Stomach (tissue), 9 donors: ENCODE measurements around the gene MTCH1. TPM values are rescaled to one million over a fixed set of nuclear protein-coding genes. Genes with fewer than 3 reads are reported as not detected.

Experiments used
- DNase-seq, 2 donors: peaks; one replicate each; pipeline versions ENCODE4 v3.0.0 to v3.0.0-alpha.2; 2013 to 2019
- H3K27ac ChIP-seq, 5 donors: fragments of 200-600 bp in 4 of 5; sonication (generic) in 4 of 5; one replicate each; pipeline ENCODE4 v1.5.1; 2013 to 2019; ENCODE audit warnings: mild to moderate bottlenecking in 1 of 5, moderate library complexity in 1 of 5
- H3K27me3 ChIP-seq, 3 donors: fragments of 200-600 bp; sonication (generic); one replicate each; pipeline ENCODE4 v1.5.1; 2017 to 2019; ENCODE audit warnings: mixed run types in 1 of 3
- H3K36me3 ChIP-seq, 4 donors: fragments of 200-600 bp; sonication (generic); 1 replicate in 3 of 4; 2 replicates in 1 of 4; pipeline ENCODE4 v1.5.1; 2016 to 2019
- H3K4me1 ChIP-seq, 4 donors: fragments of 200-600 bp; sonication (generic); one replicate each; pipeline ENCODE4 v1.5.1; 2016 to 2019
- H3K4me3 ChIP-seq, 4 donors: fragments of 200-600 bp; sonication (generic) in 3 of 4; one replicate each; pipeline ENCODE4 v1.5.1; 2016 to 2019; ENCODE audit warnings: mild to moderate bottlenecking in 1 of 4
- H3K9me3 ChIP-seq, 4 donors: fragments of 200-600 bp; sonication (generic); one replicate each; pipeline ENCODE4 v1.5.1; 2016 to 2019
- EP300 ChIP-seq: sonication (generic); formaldehyde crosslinking; IDR thresholded peaks from one replicate; pipeline ENCODE4 v1.6.1; 2017; ENCODE audit warnings: antibody characterized with exemption
- POLR2A ChIP-seq, 4 donors: fragments of 450-650 bp; IDR thresholded peaks; one replicate each; pipeline ENCODE4 v1.6.1; 2016; ENCODE audit warnings: antibody characterized with exemption in 4 of 4, control low read depth in 2 of 4, mild to moderate bottlenecking in 1 of 4, moderate library complexity in 1 of 4
- POLR2AphosphoS5 ChIP-seq, 3 donors: sonication (generic); formaldehyde crosslinking; IDR thresholded peaks; one replicate each; pipeline ENCODE4 v1.6.1; 2016; ENCODE audit warnings: antibody characterized with exemption in 3 of 3
- WGBS, 5 donors: extraction: QIAGEN DNeasy Blood & Tissue Kit in 3 of 5; methylation state at CpG; one replicate each; pipeline versions ENCODE4 v1.1.5 to v1.1.7; 2013 to 2018; 5-methylcytosine and 5-hydroxymethylcytosine counted together
- intact Hi-C: fragments of 100-400 bp; cut with DNase I; formaldehyde crosslinking; loops from one replicate; pipeline ENCODE4 v1.15.1; 2023; ENCODE audit warnings: low total_unique reads
- polyA plus RNA-seq, 3 donors: library from polyadenylated mRNA; stranded (reverse); fragments of 200-250 nt; gene quantifications; one replicate each; pipeline ENCODE4 v1.2.3, GENCODE V29; 2013
- total RNA-seq, 5 donors: library from RNA; depleted of rRNA; stranded (reverse); fragments of >200 nt; gene quantifications; one replicate each; pipeline versions ENCODE4 v1.1.0 to v1.2.3, GENCODE V29; 2014 to 2016
- TF ChIP-seq, protein P1 (sequence below), 7 experiments: fragments of 450-650 bp in 4 of 7; fragments of 200-600 bp in 3 of 7; sonication (generic) in 3 of 7; IDR thresholded peaks; one replicate each; pipeline ENCODE4 v1.5.1; 2016 to 2019; ENCODE audit warnings: antibody characterized with exemption in 7 of 7, control low read depth in 2 of 7, mild to moderate bottlenecking in 1 of 7
- donor health status: healthy with polysubstance abuse.
- donor health status: Bipolar disorder and iron deficiency.
- donor health status: healthy.

Gene MTCH1
- total and polyA plus RNA-seq, 8 donors, result 110 to 202 (median 148) TPM

DNA sequence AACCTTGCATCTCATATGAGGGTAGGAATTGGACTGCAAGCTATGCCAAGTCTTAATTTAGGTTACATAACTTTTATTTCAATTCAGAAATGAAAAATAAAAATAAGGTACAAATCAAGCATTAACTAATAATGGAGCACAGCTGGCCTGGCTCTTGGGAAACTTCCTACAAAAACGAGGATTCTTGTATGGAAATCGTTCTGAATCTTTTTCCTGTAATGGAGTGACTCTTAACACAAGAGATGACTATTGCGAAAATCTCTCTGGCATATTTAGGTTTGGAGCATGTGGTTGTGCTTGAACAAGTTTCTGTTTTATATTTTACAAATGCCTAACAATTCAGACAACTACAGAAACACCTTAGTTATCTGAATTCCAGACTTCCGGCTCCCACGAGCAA lies 65.5 kb downstream of the MTCH1 start:
- TF ChIP-seq POLR2A (IDR thresholded peaks at IDR 0.05), result no peak
- no peak for TF ChIP-seq POLR2AphosphoS5 (IDR thresholded peaks at IDR 0.05)
- TF ChIP-seq, protein P1, sequence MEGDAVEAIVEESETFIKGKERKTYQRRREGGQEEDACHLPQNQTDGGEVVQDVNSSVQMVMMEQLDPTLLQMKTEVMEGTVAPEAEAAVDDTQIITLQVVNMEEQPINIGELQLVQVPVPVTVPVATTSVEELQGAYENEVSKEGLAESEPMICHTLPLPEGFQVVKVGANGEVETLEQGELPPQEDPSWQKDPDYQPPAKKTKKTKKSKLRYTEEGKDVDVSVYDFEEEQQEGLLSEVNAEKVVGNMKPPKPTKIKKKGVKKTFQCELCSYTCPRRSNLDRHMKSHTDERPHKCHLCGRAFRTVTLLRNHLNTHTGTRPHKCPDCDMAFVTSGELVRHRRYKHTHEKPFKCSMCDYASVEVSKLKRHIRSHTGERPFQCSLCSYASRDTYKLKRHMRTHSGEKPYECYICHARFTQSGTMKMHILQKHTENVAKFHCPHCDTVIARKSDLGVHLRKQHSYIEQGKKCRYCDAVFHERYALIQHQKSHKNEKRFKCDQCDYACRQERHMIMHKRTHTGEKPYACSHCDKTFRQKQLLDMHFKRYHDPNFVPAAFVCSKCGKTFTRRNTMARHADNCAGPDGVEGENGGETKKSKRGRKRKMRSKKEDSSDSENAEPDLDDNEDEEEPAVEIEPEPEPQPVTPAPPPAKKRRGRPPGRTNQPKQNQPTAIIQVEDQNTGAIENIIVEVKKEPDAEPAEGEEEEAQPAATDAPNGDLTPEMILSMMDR (IDR thresholded peaks at IDR 0.05), result no peak
- TF ChIP-seq EP300, result no peak
- no peaks in the 10 kb centered on the region for H3K9me3 ChIP-seq
- H3K27ac ChIP-seq, result peak overlapping the region in 4 of 5 donors; percentile 11 to 84 (median 54)
- no peak overlapping the region for H3K4me3 ChIP-seq
- peaks cover 41 to 100% (median 96%) of the 10 kb centered on the region in 4 donors for H3K36me3 ChIP-seq
- H3K27me3 ChIP-seq, result no peaks in the 10 kb centered on the region
- H3K4me1 ChIP-seq, result peaks cover 10 to 39% (median 20%) of the 10 kb centered on the region in 4 donors
- intact Hi-C loops, result no loop called here
- 77 to 91% (median 88%) methylated on average over 5 of the region's 5 CpGs for WGBS, 5 donors
- DNase-seq, result no peak

DNA sequence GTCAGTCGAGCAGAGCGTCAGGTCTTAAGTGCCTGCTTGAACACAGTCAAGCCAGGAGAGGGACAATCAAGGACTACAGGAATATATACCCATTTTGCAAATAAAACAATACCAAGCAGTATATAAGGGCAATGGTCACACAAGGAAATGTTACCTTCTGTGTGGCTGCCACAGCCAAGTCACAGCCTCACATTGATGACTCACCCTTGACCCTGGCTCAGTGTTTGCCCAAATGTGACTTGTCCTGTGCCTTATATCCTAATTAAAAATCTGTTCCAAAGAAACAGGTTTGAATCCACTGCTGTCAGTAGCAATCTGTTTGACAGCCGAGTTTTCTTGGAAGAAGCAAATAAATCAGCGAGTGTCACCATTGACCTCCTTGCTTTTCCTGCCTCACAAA lies 65.9 kb downstream of the MTCH1 start:
- Histone ChIP-seq H3K4me1 (peaks cover 10 to 39% (median 20%) of the 10 kb centered on the region in 4 donors), H3K36me3 (peaks cover 42 to 100% (median 96%) of the 10 kb centered on the region in 4 donors)

More for the DNA sequence above, 65.9 kb downstream of the MTCH1 start:
- Histone ChIP-seq H3K27ac (peak overlapping the region in 4 of 5 donors; percentile 11 to 84 (median 52)), H3K9me3 (no peaks in the 10 kb centered on the region), H3K27me3 (no peaks in the 10 kb centered on the region), H3K4me3 (no peak overlapping the region)
- WGBS, 5 donors, result 82 to 91% (median 88%) methylated on average over 4 of the region's 4 CpGs
- intact Hi-C loops, result no loop called here
- no peak for DNase-seq
- TF ChIP-seq EP300 (no peak), POLR2AphosphoS5 (IDR thresholded peaks at IDR 0.05) (peak in 1 of 3 donors; percentile 35)

Other genes with a start within 250 kb of the MTCH1 start
- 10 to 100 TPM in 2 of 5 donors, 1 to 10 TPM in 2, not detected in 1; 1.2 to 15.9 (median 6.7) TPM for gene CPNE5, start 146.8 kb downstream of the MTCH1 start, total RNA-seq
- gene CPNE5, start 146.8 kb downstream of the MTCH1 start, polyA plus RNA-seq, result 1 to 10 TPM; 1.5 to 2.4 (median 1.7) TPM
- gene PPIL1, start 111.4 kb downstream of the MTCH1 start, total RNA-seq, result 10 to 100 TPM in 2 of 5 donors, 1 to 10 TPM in 1, under 1 TPM in 1, not detected in 1; 0.87 to 19.6 (median 7.8) TPM
- 10 to 100 TPM; 17.1 to 33.7 (median 18.4) TPM for gene PPIL1, start 111.4 kb downstream of the MTCH1 start, polyA plus RNA-seq
- 10 to 100 TPM; 14.6 to 47.2 (median 37.9) TPM for gene C6orf89, start 100.2 kb downstream of the MTCH1 start, total RNA-seq
- gene C6orf89, start 100.2 kb downstream of the MTCH1 start, polyA plus RNA-seq, result 10 to 100 TPM in 2 of 3 donors, 1 to 10 TPM in 1; 7.0 to 12.0 (median 11.4) TPM
- 10 to 100 TPM in 2 of 5 donors, 1 to 10 TPM in 1, not detected in 2; 1.7 to 21.3 (median 10.4) TPM for gene PI16, start 31.5 kb downstream of the MTCH1 start, total RNA-seq
- 1 to 10 TPM; 1.2 to 4.3 (median 1.5) TPM for gene PI16, start 31.5 kb downstream of the MTCH1 start, polyA plus RNA-seq
- 10 to 100 TPM in 2 of 5 donors, 1 to 10 TPM in 3; 2.6 to 34.5 (median 7.3) TPM for gene FGD2, start 19.5 kb upstream of the MTCH1 start, total RNA-seq
- gene FGD2, start 19.5 kb upstream of the MTCH1 start, polyA plus RNA-seq, result 1 to 10 TPM; 2.7 to 3.5 (median 3.1) TPM
- gene PIM1, start 184.0 kb upstream of the MTCH1 start, total RNA-seq, result 10 to 100 TPM in 4 of 5 donors, 1 to 10 TPM in 1; 9.8 to 52.9 (median 16.9) TPM
- 10 to 100 TPM; 19.9 to 59.1 (median 25.5) TPM for gene PIM1, start 184.0 kb upstream of the MTCH1 start, polyA plus RNA-seq